ENCODE measurements around the gene LRCOL1. TPM values are rescaled to one million over a fixed set of nuclear protein-coding genes. Genes with fewer than 3 reads are reported as not detected.

Gene LRCOL1
- polyA plus RNA-seq, 3 donors = not detected

GRCh38 chr12:132558042-132558856 lies 52.1 kb downstream of the LRCOL1 start:
- Histone ChIP-seq H3K36me3 (replicated peaks in 1 of 2; ENCODE audit: control insufficient read depth in 1 of 2, insufficient read depth in 2 of 2, low read length in 2 of 2) (peaks cover 1 to 4% of the 10 kb centered on the region in 2 donors), H2AFZ (ENCODE audit: insufficient read depth, low read depth, low read length, poor library complexity, severe bottlenecking) (no peak overlapping the region), H3K27ac (ENCODE audit: low read depth in 1 of 2, low read length in 2 of 2) (no peak overlapping the region), H3K4me3 (replicated peaks in 1 of 3; ENCODE audit: low read depth in 2 of 3, low read length in 3 of 3) (no peak overlapping the region), H3K4me1 (ENCODE audit: control insufficient read depth in 1 of 2, insufficient read depth in 2 of 2, low read length in 2 of 2) (peaks cover 22 to 26% of the 10 kb centered on the region in 2 donors), H3K4me2 (replicated peaks; ENCODE audit: extremely low read depth, low read length, poor library complexity, severe bottlenecking) (no peak overlapping the region), H3K27me3 (ENCODE audit: control insufficient read depth in 2 of 2, insufficient read depth in 2 of 2, low read length in 2 of 2) (peaks cover 7 to 30% of the 10 kb centered on the region in 2 donors), H4K20me1 (ENCODE audit: insufficient read depth, low read length) (peaks cover 69% of the 10 kb centered on the region), H3K9ac (ENCODE audit: insufficient read depth, low read length, poor library complexity, severe bottlenecking) (no peak overlapping the region), H3K9me3 (replicated peaks in 1 of 2; ENCODE audit: control insufficient read depth in 1 of 2, insufficient read depth in 1 of 2, low read length in 2 of 2) (peaks cover 0 to 5% of the 10 kb centered on the region in 2 donors), H3K79me2 (ENCODE audit: insufficient read depth, low read length) (no peaks in the 10 kb centered on the region)
- intact Hi-C loops (cut with micrococcal nuclease) = no loop called here
- Mint-ChIP-seq H3K27me3 (ENCODE audit: low read depth in 3 of 3) (peaks cover 24 to 40% (median 32%) of the 10 kb centered on the region in 3 donors), H3K36me3 (peaks cover 18 to 26% of the 10 kb centered on the region in 2 donors), H3K9me3 (peaks cover 0 to 17% (median 4%) of the 10 kb centered on the region in 7 donors), H3K27ac (no peak overlapping the region), H3K4me3 (peak overlapping the region in 1 of 2 donors; percentile 86), H3K4me1 (peaks cover 24% of the 10 kb centered on the region)
- 62% methylated on average over 35 of the region's 35 CpGs for WGBS (ENCODE audit: insufficient coverage)
- no peak for DNase-seq
- no peak for TF ChIP-seq CTCF (IDR thresholded peaks at IDR 0.05)

DNA sequence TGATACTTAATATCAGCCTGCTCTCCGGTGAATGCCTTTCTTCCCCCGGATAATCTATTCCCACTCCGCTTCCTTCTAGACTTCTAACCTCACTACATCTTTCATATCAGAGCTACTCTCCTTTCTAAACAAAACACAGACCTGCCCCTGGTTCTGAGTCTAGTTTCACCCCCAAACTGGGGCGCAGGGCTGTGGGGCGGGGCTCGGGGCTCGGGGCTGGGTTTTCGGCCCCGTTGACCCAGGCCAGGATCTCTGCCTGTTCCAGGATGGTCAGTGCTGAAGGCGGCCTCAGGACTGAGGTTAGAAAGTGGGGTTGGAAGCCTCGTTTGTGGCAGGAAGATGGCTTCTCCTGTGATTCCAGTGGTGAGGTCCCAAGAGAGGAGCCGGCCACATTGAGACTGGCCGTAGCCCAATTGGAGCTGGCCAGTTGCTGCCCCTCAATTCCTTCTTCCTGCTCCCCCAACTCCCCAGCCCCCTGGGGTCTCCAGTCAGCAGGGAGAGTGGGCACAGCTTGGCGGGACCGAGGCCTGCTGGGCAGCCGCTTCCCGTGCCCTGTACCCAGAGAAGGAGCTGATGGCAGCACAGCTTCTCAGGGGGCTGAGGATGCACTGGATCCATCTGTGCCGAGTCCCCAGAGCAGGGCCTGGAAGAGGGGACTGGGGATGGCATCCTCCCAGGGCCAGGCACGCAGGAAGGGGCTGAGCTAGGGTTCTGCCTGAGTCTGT lies 52.9 kb downstream of the LRCOL1 start:
- peaks cover 7 to 30% of the 10 kb centered on the region in 2 donors for H3K27me3 ChIP-seq (ENCODE audit: control insufficient read depth in 2 of 2, insufficient read depth in 2 of 2, low read length in 2 of 2)
- peaks cover 0 to 17% (median 4%) of the 10 kb centered on the region in 7 donors for H3K9me3 Mint-ChIP-seq
- peaks cover 0 to 5% of the 10 kb centered on the region in 2 donors for H3K9me3 ChIP-seq (replicated peaks in 1 of 2; ENCODE audit: control insufficient read depth in 1 of 2, insufficient read depth in 1 of 2, low read length in 2 of 2)
- H3K27me3 Mint-ChIP-seq (ENCODE audit: low read depth in 3 of 3) = peaks cover 24 to 40% (median 32%) of the 10 kb centered on the region in 3 donors
- H3K9ac ChIP-seq (ENCODE audit: insufficient read depth, low read length, poor library complexity, severe bottlenecking) = no peak overlapping the region
- H2AFZ ChIP-seq (ENCODE audit: insufficient read depth, low read depth, low read length, poor library complexity, severe bottlenecking) = no peak overlapping the region
- peaks cover 24% of the 10 kb centered on the region for H3K4me1 Mint-ChIP-seq
- no peak overlapping the region for H3K27ac ChIP-seq (ENCODE audit: low read depth in 1 of 2, low read length in 2 of 2)
- H3K27ac Mint-ChIP-seq = no peak overlapping the region
- H3K4me3 Mint-ChIP-seq = peak overlapping the region in 1 of 2 donors; percentile 86
- H3K36me3 Mint-ChIP-seq = peaks cover 20 to 25% of the 10 kb centered on the region in 2 donors
- WGBS (ENCODE audit: insufficient coverage) = 91% methylated on average over 13 of the region's 19 CpGs
- no peak overlapping the region for H3K4me3 ChIP-seq (replicated peaks in 1 of 3; ENCODE audit: low read depth in 2 of 3, low read length in 3 of 3)
- DNase-seq = no peak
- peaks cover 22 to 26% of the 10 kb centered on the region in 2 donors for H3K4me1 ChIP-seq (ENCODE audit: control insufficient read depth in 1 of 2, insufficient read depth in 2 of 2, low read length in 2 of 2)
- intact Hi-C loops (cut with micrococcal nuclease) = no loop called here
- peaks cover 66% of the 10 kb centered on the region for H4K20me1 ChIP-seq (ENCODE audit: insufficient read depth, low read length)
- no peak overlapping the region for H3K4me2 ChIP-seq (replicated peaks; ENCODE audit: extremely low read depth, low read length, poor library complexity, severe bottlenecking)
- H3K79me2 ChIP-seq (ENCODE audit: insufficient read depth, low read length) = no peaks in the 10 kb centered on the region
- no peak for TF ChIP-seq CTCF (IDR thresholded peaks at IDR 0.05)
- peaks cover 3 to 7% of the 10 kb centered on the region in 2 donors for H3K36me3 ChIP-seq (replicated peaks in 1 of 2; ENCODE audit: control insufficient read depth in 1 of 2, insufficient read depth in 2 of 2, low read length in 2 of 2)
